ENCODE measurements around the gene HERC5. TPM values are rescaled to one million over a fixed set of nuclear protein-coding genes. Genes with fewer than 3 reads are reported as not detected.

The HERC5 gene
- total RNA-seq: 27.6 TPM
- long read RNA-seq, transcript HERC5-201 (23 exons, 3,513 nt): major isoform, 36 of 50 reads
- long read RNA-seq, partial matches to known transcripts: 10 of 50 reads
- long read RNA-seq, other reads (novel, unspliced or antisense): 4 of 50 reads

DNA sequence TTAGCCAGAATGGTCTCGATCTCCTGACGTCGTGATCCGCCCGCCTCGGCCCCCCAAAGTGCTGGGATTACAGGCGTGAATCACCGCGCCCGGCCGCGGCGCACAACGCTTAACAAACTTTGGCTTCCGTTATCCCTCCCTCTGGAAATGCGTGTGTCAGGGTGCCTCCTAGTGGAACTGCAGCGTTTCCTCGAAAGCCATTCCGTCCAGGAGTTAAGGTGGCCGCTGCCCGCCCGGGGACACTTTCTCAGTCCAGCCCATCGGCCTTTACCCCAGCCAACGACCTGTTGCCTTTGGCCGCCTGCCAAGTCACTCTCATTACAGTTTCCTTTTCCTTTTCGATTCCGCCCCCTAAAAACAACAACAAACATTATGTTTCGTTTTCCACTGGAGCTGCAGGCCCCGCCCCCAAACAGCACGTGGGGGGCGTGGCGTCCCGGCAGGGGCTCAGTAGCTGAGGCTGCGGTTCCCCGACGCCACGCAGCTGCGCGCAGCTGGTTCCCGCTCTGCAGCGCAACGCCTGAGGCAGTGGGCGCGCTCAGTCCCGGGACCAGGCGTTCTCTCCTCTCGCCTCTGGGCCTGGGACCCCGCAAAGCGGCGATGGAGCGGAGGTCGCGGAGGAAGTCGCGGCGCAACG, at the start of gene HERC5:
TSS of gene HERC5 (plus strand) at position 450 of the 637 bp plus-strand sequence. CDS start at position 601, 151 bp downstream.
- TF ChIP-seq, protein P1, sequence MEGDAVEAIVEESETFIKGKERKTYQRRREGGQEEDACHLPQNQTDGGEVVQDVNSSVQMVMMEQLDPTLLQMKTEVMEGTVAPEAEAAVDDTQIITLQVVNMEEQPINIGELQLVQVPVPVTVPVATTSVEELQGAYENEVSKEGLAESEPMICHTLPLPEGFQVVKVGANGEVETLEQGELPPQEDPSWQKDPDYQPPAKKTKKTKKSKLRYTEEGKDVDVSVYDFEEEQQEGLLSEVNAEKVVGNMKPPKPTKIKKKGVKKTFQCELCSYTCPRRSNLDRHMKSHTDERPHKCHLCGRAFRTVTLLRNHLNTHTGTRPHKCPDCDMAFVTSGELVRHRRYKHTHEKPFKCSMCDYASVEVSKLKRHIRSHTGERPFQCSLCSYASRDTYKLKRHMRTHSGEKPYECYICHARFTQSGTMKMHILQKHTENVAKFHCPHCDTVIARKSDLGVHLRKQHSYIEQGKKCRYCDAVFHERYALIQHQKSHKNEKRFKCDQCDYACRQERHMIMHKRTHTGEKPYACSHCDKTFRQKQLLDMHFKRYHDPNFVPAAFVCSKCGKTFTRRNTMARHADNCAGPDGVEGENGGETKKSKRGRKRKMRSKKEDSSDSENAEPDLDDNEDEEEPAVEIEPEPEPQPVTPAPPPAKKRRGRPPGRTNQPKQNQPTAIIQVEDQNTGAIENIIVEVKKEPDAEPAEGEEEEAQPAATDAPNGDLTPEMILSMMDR (IDR thresholded peaks at IDR 0.05): peak; percentile 60
- Histone ChIP-seq H3K27ac (peak within 1 kb of the TSS; percentile 83), H3K4me3 (peak within 1 kb of the TSS; percentile 79), H3K4me1 (no peaks in the 10 kb centered on the region), H3K9me3 (no peaks in the 10 kb centered on the region), H3K27me3 (ENCODE audit: low read depth) (no peaks in the 10 kb centered on the region), H3K36me3 (no peaks in the 10 kb centered on the region)
- DNase-seq: peak; percentile 94
- peak; percentile 97 for ATAC-seq
- intact Hi-C loops (cut with DNase I): no loop called here

DNA sequence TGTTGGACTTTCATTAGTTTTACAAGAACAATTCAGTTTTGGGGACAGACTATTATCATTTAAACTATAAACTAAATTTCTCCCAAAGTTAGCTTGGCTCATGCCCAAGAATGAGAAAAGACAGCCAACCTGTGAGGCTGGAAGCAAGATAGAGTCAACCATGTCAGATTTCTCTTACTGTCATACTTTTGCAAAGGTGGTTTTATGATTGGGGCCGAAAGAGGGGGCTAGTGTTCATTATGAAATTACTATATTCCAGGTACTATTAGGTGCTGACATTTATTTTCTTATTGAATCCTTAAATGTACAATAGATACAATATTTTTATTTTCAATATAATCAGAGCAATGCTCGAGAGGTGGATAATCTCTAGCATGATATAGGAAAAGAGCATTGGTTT, 47.7 kb upstream of the HERC5 start:
- Histone ChIP-seq H3K4me1 (no peaks in the 10 kb centered on the region), H3K36me3 (peaks cover 27% of the 10 kb centered on the region), H3K27me3 (ENCODE audit: low read depth) (no peaks in the 10 kb centered on the region), H3K27ac (no peak overlapping the region), H3K9me3 (no peaks in the 10 kb centered on the region), H3K4me3 (no peak overlapping the region)
- TF ChIP-seq, protein P1 (IDR thresholded peaks at IDR 0.05): no peak
- intact Hi-C loops (cut with DNase I): no loop called here
- DNase-seq (no peak), ATAC-seq (no peak)

DNA sequence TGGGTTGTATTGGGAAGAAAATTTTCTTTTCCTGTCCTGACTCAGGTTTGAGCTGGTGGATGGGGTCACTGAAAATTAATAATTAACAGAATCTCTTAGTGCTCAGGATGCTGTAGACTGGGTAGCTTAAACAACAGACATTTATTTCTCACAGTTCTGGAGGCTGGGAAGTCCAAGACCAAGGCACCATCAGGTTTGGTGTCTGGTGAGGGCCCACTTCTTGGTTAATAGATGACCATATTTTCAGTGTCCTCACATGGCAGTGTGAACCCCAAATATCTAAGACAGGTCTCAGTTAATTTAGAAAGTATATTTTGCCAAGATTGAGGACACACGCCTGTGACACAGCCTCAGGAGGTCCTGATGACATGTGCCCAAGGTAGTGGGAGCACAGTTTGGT, 47.1 kb upstream of the HERC5 start:
- ATAC-seq: no peak
- H3K4me3 ChIP-seq: no peak overlapping the region
- no peak overlapping the region for H3K27ac ChIP-seq
- TF ChIP-seq, protein P1 (IDR thresholded peaks at IDR 0.05): no peak
- H3K36me3 ChIP-seq: peaks cover 29% of the 10 kb centered on the region
- H3K9me3 ChIP-seq: no peaks in the 10 kb centered on the region
- no peaks in the 10 kb centered on the region for H3K27me3 ChIP-seq (ENCODE audit: low read depth)
- DNase-seq: no peak
- H3K4me1 ChIP-seq: no peaks in the 10 kb centered on the region
- intact Hi-C loops (cut with DNase I): no loop called here

DNA sequence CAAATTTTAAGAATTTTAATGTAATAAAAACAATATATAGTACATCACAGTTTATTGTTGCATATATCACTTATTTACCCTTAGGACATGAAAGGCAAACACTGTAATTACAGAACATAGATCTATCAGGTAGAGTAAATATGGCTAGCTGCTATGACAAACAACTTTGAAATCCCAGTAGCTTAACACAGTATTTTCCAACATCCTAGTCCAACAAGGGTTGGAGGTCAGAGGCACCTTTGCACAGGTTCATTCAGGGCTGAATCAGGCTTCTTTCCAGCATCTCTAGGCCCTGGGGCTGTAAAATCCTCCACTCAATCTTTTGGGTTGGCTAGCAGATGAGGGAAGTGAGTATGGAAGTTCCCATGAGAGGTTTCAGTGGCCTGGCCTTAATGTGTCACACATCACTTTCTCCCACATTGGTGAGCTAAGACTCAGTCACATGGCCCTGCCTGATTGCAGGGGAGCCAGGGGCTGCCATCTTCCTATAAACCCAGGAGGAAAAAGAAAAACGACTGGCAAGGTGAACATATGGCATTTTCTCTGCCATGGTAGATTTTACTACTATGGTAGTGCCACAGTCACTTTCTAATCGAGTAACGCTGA, 45.3 kb upstream of the HERC5 start:
- H3K27ac ChIP-seq: no peak overlapping the region
- no peaks in the 10 kb centered on the region for H3K4me1 ChIP-seq
- TF ChIP-seq, protein P1 (IDR thresholded peaks at IDR 0.05): no peak
- intact Hi-C loops (cut with DNase I): no loop called here
- H3K4me3 ChIP-seq: no peak overlapping the region
- DNase-seq (no peak), ATAC-seq (no peak)
- peaks cover 21% of the 10 kb centered on the region for H3K36me3 ChIP-seq
- no peaks in the 10 kb centered on the region for H3K27me3 ChIP-seq (ENCODE audit: low read depth)
- H3K9me3 ChIP-seq: no peaks in the 10 kb centered on the region

DNA sequence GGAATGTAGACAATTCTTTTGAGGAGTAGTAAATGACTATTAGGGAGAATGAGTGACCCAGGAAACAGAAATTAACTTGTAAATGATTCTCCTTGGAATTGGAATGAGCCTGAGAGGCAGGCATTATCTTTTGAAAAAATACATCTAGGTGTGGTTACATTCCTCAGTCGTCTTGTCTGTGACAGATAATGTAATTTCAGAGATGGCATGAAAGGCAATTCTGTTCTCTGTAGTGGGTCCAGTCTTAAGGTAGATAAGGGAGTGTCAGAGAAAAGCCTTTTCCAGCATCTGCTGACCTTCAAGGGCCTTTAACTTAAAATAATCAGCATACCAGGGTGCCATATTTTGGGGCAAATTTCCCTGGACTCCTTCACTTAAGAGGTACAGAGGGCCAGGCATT, 43.1 kb upstream of the HERC5 start:
- ATAC-seq (no peak), DNase-seq (no peak)
- no peak overlapping the region for H3K4me3 ChIP-seq
- no peaks in the 10 kb centered on the region for H3K9me3 ChIP-seq
- no peaks in the 10 kb centered on the region for H3K27me3 ChIP-seq (ENCODE audit: low read depth)
- peaks cover 23% of the 10 kb centered on the region for H3K36me3 ChIP-seq
- H3K4me1 ChIP-seq: no peaks in the 10 kb centered on the region
- no peak overlapping the region for H3K27ac ChIP-seq
- intact Hi-C loops (cut with DNase I): no loop called here
- TF ChIP-seq, protein P1 (IDR thresholded peaks at IDR 0.05): no peak

All from lower lobe of right lung (tissue), 2 donors.